H4 (cell line): ENCODE measurements around the gene SEC14L1. TPM values are rescaled to one million over a fixed set of nuclear protein-coding genes. Genes with fewer than 3 reads are reported as not detected.

ENCODE experiments used
- DNase-seq: peaks from one replicate; pipeline ENCODE4 v3.0.0-alpha.2; 2015; ENCODE audit warnings: low spot score
- total RNA-seq: library from RNA; depleted of rRNA; stranded (reverse); fragments of >200 nt; shearing (Covaris generic); gene quantifications from 2 replicates; pipeline ENCODE4 v1.2.3, GENCODE V29; 2014

Gene SEC14L1
- total RNA-seq, 1 experiment from 2014 or later, result 33.7 TPM

DNA sequence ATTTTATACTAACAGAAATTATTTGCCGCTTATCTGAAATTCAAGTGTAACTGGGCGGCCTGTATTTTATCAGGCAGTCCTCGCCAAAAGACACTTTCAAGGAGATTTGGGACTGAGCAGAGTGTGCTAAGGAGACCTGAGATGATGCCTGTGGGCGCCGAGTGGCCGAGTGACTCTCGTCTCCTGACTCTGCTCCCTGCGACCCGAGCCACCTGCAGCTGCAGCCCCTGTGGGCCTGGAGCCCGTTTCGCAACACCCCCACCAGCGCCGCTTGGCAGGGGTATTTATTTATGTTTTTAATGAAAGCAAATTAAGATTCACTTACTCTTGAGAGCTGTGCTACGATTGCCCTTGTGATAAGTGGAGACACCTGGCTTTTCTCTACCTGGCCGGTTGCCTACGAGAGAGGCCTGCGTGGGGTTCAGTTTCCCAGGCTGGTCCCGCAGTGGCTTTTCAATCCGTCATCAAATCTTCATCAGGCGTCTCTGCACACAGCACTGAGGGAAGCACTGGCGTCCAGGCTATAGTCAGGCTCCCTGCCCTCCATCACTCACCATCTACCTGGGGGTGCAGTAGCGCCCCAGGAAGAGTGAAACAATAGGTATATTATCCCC is 124.0 kb downstream of the SEC14L1 start:
- DNase-seq, result no peak

DNA sequence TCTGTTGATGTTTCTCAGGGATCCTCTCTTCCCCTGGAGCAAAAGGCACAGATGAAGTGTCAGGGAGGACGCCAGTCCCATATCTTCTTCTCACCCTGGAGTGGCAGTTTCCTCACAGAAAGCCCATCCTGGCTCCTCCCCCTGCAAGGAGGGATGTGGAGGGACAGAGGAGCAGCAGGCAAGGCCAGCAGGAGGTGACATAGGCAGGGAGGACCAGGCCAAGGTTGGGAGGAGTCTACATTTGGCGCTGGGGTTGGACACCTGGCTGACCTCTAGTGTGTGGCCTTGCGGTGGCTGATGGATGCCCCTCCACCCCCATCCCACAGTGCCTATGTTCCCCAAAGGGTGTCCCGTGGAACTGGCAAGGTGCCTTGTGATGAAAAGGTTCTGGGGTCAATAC is 125.4 kb downstream of the SEC14L1 start:
- DNase-seq, result no peak
